Transverse colon (tissue), 3 donors: Measurements from ENCODE around the gene MRPL37.

ENCODE experiments used
- POLR2A ChIP-seq: fragments of 450-650 bp; IDR thresholded peaks from one replicate; pipeline ENCODE4 v1.6.1; 2016; ENCODE audit warnings: antibody characterized with exemption, mild to moderate bottlenecking, moderate library complexity
- TF ChIP-seq, protein P1 (sequence below), 5 experiments: fragments of 200-600 bp in 3 of 5; fragments of 450-650 bp in 2 of 5; sonication (generic) in 3 of 5; IDR thresholded peaks; 1 replicate in 2 of 5; 2 replicates in 3 of 5; pipeline ENCODE4 v1.5.1; 2016 to 2017; ENCODE audit warnings: antibody characterized with exemption in 5 of 5, inconsistent platforms in 3 of 5, mild to moderate bottlenecking in 2 of 5, moderate library complexity in 1 of 5

DNA sequence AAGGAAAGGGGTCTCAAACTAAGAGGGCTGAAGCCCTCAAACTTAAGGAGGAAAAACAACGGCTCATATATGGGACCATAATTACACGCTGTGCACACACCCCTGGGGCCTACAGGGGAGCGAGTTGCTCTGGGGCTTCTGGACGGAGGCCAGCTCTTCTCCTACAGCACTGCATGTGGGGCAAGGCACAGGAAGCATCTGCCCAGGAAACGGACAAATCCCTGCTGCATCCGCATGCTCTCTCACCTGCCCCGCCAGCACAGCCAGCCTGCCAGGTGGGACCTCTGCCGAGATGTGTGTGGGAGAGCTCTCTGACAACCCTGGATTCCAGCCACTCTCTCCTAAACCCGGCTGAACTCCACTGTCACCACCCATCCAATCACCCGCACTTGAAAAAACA is 54.1 kb downstream of the MRPL37 start:
- TF ChIP-seq, protein P1, sequence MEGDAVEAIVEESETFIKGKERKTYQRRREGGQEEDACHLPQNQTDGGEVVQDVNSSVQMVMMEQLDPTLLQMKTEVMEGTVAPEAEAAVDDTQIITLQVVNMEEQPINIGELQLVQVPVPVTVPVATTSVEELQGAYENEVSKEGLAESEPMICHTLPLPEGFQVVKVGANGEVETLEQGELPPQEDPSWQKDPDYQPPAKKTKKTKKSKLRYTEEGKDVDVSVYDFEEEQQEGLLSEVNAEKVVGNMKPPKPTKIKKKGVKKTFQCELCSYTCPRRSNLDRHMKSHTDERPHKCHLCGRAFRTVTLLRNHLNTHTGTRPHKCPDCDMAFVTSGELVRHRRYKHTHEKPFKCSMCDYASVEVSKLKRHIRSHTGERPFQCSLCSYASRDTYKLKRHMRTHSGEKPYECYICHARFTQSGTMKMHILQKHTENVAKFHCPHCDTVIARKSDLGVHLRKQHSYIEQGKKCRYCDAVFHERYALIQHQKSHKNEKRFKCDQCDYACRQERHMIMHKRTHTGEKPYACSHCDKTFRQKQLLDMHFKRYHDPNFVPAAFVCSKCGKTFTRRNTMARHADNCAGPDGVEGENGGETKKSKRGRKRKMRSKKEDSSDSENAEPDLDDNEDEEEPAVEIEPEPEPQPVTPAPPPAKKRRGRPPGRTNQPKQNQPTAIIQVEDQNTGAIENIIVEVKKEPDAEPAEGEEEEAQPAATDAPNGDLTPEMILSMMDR (IDR thresholded peaks at IDR 0.05), result no peak
- no peak for TF ChIP-seq POLR2A
